Activated CD4-positive, alpha-beta T cell treated with anti-CD3 and anti-CD28 coated beads for 4 hours (primary cell): ENCODE data around the gene WBP11.
A peak's percentile ranks its signal among the peaks of the same experiment; 100 is the strongest.

Source experiments
- DNase-seq, 2 donors: peaks; one replicate each; pipeline ENCODE4 v3.0.0-alpha.2; 2020

WBP11 gene

GRCh38 chr12:14814014-14814413 is 10.7 kb upstream of the WBP11 start, which contains the start of gene SMCO3:
SMCO3 (minus strand) TSS chr12:14814182; CDS start chr12:14806680, 7,502 bp downstream.
- no peak for DNase-seq

DNA sequence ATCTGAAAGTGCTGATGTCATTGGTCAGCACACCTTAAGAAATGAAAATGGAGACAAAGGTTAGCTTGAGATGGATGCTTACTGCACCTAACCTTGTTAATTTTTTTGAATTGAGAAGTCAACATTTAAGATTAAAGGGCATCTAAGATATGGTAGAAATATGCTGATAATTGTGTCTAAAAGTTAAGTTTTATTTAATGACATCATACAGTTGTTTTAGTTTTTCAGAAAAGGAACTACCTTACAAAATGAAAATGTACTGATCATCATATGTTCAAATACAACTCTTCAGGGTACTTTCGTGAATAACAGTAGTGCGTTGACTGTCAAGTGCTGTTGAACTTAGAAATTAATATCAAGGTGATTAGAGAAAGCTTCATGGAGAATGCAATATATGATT is 8.2 kb upstream of the WBP11 start:
- DNase-seq = no peak

- no peak for DNase-seq
Observed at GRCh38 chr12:14810953-14811483, 7.7 kb upstream of the WBP11 start.

- DNase-seq = no peak
Observed at GRCh38 chr12:14810167-14810952, 7.1 kb upstream of the WBP11 start.

DNA sequence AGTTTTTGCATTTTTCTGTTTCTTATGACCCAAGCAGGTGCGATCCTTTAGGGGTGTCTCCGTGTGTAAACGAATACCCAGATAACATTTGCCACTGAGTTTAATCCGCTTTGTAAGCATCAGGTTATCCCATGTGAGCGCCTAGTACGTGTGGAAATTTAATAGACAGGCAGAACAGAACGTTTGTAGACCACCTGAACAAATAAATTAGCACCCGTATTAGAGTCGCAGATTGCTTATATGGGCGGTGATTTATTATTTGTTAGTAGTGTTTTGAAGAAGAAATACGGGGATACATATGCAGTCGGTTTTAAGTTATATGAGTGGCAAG is 517 bp upstream of the WBP11 start:
- DNase-seq = no peak

- DNase-seq = no peak
Observed at GRCh38 chr12:14802721-14803010, 612 bp downstream of the WBP11 start.

GRCh38 chr12:14802247-14802646 is 1.0 kb downstream of the WBP11 start:
- DNase-seq = no peak

GRCh38 chr12:14795028-14795448 is 8.2 kb downstream of the WBP11 start:
- no peak for DNase-seq

DNA sequence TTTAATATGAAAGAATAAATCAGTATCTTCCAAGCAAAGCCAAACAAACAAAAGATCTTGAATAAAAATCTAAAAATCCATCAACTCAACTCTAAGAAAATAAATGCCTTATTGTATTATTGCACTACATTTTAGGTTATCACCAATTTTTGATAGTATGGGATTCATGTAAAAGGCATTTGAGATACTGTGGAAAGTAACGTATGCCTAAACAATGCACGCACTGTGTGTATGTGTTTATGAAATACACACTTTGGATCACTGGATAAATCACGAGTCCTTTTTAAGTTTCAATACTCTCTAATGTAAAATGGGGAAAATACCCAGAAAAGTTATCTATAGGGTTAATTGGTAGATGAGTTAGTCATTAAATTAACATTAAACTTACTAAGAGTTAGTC is 17.7 kb downstream of the WBP11 start:
- no peak for DNase-seq

DNA sequence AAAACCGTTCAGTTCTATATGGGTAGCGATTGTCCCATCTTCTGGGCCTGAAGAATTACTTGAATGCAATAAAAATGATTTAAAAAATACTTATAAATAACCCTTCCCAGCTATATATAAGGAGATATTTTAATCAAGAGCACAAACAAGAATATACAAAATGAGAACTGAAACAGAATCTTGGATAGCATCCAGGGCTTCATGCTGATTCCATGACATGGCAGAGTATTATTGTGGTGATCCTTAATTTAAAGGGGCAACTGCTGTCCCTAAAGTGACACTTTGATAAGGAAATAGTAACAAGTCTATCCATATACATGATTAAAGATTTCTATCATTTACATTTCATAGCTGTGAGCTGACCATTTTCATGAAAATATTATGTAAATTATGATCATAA is 18.8 kb downstream of the WBP11 start:
- DNase-seq = no peak

- no peak for DNase-seq
Observed at GRCh38 chr12:14782756-14783155, 20.5 kb downstream of the WBP11 start.

GRCh38 chr12:14781563-14781962 is 21.7 kb downstream of the WBP11 start:
- DNase-seq = no peak

- no peak for DNase-seq
Observed at GRCh38 chr12:14780859-14781258, 22.4 kb downstream of the WBP11 start.

GRCh38 chr12:14779834-14780233 is 23.4 kb downstream of the WBP11 start:
- DNase-seq = no peak

- no peak for DNase-seq
Observed at GRCh38 chr12:14777271-14777670, 26.0 kb downstream of the WBP11 start.

- DNase-seq = no peak
Observed at GRCh38 chr12:14776236-14776961, 26.9 kb downstream of the WBP11 start.

GRCh38 chr12:14775636-14775980 is 27.7 kb downstream of the WBP11 start:
- DNase-seq = no peak

DNA sequence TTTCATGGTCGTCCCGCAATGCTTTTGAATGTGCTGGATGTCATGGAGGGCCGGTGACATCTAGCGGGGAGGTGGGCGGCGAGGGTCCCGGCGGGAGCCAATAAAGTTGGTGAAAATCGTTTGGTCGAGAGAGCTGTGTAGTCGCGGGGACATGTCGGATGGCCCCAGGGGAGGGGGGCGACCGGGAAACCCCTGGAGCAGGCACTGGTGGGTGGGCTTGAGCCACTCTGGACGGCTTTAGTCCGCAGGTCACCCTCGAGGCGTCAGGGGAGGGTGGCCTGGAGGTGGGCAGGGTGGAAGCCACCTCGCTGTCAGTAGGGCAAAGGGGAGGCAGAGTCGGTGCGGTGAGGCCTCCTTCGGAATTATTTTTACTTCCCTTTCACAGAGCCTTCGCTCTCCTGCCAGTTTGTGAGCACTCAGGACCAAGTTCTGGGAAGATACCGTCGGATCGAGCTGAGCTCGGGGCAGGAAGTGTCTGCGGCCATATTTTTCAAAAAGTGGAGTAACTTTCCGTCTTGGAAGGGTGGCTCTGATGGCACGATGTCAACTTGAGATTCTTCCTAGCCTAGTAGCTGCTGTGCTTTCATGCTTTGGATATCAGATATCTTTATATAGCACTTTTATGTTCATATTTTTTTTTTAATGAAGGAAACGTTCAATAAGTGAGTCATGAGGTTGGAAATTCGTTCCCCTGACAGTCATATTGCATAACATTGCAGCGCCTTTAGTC is 28.2 kb downstream of the WBP11 start:
- DNase-seq = peak; percentile 18 to 31

DNA sequence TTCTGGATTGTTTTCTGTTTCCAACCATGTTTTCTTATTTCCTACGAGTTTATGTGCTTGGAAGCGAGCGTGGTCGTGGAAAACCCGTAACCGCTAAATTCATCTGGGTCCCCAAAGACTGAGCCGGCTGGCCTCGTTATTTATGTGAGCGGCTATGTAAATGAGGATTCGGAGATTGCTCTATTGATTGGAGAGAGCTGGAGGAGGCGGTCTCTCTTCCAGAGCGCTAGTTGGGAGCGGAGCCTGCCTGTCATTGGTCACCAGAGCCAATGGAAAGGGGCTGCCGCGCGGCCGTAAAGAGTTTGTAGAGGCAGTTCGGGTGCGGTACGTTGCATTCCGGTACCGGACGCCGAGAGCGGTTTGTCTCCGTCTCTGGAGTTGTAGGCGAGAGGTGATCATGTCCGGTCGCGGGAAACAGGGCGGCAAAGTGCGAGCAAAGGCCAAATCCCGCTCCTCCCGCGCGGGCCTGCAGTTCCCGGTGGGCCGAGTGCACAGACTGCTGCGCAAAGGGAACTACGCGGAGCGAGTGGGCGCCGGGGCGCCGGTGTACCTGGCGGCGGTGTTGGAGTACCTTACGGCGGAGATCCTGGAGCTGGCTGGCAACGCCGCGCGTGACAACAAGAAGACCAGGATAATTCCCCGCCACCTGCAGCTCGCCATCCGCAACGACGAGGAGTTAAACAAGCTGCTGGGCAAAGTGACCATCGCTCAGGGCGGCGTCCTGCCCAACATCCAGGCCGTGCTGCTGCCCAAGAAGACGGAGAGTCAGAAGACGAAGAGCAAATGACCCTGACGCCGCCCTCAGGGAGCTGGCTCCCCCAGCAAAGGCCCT is 29.0 kb downstream of the WBP11 start:
- DNase-seq = peak; percentile 82 to 85

DNA sequence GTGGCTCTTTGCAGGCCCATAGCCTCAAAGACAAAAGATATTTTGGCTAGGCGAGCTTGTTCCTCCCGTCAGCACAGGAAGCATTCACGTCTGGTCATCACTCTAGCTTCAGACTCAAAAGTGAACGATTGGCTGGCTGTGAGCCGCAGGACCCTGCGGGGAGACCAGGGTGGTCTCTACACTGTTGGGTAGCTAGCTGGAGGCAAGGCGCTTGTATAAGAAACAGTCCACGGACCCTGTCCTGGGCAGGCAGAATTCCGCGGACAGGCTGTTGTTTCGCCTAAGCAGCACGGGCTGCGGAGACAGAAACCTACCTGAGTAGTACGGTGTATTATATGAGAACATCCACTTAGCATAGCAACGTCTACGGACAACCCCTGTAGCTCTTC is 29.6 kb downstream of the WBP11 start:
- DNase-seq = no peak

- DNase-seq = no peak
Observed at GRCh38 chr12:14772946-14773345, 30.3 kb downstream of the WBP11 start.

- DNase-seq = peak; percentile 44
Observed at GRCh38 chr12:14771651-14772137, 31.6 kb downstream of the WBP11 start.
